ENCODE measurements around the gene C4orf50.

C4orf50 gene

DNA sequence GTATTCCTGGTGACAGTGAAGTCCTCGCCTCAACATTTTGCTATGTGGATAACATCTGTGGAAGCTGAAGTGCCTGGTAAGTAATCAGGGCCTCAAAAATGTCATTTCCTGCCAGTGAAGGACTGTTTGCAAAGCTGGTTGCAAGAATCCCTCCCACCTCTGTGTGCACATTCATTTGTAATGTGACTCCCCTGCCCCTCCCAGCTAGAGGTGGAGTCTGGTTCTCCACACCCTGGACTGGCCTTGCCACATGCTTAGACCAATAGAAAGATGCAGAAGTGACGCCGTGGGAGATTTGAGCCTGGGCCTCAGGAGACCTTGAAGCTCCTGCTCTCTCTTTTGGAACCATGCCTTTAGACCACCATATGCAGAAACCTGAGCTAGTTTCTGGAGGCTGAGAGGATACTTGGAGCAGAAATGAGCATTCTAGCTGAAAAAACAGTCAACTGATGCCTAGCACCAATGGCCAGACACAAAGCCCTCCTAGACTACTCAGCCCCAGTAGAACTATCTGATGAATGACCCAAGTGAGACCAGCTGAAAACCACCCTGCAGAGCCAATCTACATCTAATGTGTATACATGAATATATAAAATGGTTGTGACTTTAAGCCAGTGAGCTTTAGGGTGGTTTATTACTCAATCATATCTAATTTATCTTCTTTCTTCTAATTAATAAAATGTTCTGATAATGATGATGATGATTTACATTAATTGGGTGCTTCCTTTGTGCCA lies 77.6 kb downstream of the C4orf50 start:
- DNase-seq = no peak

DNA sequence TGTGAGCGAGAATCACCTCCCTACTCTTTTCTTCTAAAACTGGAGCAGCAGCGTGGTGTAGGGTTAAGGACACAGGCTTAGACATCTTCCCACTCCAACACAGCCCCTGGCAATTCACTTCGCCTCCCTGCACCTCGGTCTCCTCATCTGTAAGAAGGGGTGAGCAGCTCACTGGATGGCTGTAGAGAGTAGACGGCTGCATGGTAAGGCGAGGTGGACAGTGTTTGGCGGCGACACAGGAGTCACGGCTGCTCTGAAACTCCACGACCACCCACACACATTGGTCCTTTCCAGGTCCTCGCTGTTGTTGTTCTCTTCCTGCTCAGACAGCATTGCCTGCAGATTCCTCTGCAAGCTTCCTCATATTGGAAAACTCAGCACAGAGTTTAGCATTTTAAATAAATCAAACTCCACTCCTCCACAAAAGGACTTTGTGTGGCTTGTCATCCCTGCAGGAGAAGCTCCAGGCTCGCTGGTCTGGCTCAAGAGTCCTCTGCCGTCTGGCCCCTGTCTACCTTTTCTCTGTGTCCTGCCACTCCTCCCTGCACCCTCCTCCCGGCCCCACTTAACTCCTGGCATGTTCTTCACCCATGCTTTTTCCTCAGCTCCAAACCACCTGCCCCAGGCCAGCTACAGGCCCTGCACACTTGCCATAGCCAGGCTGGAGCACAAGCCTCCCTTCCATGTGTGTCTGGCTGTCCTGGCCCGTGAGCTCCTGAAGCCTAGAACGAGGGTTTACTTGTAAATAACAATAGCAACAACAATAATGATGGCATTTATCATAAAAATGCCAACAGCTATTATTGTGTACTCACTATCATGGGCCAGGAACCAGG lies 84.0 kb downstream of the C4orf50 start:
- DNase-seq = no peak

DNA sequence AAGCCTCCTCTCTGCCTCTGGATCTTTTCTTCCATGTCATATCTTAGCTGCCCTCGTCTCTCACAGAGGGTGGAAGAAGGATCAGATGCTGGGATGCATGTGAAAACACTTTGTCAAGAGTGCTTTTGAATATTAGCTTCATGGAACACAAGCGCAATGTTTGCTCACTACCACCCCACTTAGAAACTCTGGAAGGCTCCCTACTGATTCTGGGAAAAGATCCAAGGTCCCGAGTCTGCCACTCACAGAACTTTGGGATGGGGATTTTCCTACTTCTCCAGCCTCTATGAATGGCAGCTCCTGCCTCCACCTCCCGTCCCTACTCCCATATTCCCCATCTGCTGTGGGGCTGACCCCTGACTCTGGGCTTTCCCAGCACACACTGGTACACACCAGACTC lies 85.1 kb downstream of the C4orf50 start:
- no peak for DNase-seq

DNA sequence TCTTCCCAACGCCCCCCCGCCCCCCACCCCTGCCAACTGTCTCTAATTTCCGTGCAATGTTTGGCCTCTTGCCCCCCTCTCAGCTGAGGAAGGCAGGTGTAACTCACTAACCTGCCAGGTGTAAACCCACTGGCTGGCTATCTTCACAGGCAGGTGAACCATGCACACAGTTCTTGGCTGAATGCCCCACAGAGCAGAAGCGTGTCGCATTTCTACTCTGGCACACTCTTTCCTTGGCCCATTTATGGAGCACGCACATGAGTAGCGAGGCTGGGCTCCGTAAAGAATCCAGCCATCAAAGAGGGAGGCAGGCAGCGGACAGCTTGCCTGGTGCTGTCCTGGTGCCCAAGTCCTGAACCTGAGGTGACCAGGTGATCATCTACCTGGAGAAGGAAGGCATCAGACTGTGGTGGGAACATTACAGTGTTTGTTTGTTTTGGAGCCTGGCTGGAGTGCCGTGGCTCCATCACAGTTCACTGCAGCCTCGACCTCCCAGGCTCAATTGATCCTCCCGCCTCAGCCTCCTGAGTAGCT lies 86.1 kb downstream of the C4orf50 start:
- no peak for DNase-seq

DNA sequence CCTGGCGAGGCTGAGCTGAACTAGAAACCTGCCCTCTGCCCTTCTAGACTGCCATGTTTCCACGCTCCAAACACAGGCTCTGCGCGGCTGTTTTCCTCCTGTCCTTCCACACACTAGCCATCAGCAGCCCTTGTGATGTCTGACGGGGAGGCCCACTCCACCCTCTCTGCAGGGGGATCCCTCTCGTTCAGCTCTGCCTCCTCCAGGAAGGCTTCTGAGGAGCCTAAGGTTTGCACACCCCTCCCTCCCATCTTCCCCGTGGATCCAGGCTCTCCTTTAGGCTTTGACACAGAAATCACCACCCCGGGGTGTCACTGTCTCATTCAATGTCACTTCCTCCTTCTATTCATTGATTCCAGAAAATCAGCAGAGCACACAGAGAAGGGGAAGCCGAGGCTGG lies 86.7 kb downstream of the C4orf50 start:
- DNase-seq = no peak

DNA sequence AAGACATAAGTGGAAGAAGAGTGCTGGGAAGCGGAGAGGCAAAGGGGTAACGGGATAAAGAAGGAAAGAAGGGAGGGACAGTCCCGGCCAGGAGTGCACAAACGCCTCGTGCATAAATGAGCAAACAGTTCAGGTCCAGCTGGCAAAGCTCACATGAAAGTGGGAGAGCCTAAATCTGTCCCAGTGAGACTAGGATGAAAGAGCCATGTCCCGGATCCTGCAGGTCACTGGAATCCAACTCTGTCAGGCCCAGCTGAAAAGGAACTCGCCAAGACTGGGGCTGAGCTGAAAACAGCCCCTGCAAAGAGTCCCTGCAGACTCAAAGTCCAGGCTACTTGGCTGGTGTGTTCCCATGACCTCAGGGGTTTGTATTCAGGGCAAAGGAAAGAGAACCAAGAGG lies 87.4 kb downstream of the C4orf50 start:
- no peak for DNase-seq

DNA sequence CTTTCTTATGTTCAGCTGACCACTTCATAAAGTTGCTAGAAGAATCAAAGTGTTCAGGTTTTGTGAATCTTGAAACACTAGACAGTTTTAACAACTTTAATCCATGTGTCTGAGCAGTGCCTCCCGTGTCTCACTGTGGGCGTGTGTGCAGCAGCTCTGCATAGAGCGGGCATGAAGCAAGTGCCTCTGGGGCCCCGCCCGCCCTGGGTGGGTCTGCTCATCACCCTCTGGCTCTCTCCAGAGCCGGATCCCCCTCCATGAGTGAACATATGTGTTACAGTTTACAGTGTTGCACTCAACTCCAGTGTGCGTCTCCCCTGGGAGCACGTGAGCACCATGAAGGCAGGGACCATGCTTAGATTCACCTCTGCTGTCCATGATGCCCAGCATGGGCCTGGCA lies 87.8 kb downstream of the C4orf50 start:
- no peak for DNase-seq

DNA sequence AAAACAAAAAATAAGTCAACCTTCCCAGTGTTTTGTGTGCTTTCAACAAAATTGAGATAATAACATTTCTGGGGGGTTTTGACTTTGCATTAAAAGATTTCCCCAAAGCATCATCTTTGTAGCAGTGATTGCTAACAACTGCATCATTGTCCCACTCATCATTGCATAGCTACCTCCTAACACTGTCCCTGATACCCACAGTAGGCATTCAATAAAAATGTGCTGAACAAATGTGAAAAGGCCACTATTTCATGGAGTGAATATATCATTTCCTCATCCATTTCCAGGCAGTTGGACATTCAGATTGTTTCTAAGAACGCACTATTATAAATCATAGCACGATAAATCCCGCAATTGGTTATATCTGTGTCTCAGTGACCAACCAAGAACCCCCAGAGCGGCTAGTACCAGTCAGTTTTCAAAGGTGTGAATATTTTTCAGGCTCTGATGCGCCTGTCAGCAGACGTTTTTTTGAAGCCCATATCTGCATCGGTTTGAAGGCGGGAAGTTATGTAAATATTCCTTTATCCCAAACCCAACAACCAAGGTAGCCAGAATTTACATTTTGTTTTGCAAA lies 89.3 kb downstream of the C4orf50 start:
- no peak for DNase-seq

DNA sequence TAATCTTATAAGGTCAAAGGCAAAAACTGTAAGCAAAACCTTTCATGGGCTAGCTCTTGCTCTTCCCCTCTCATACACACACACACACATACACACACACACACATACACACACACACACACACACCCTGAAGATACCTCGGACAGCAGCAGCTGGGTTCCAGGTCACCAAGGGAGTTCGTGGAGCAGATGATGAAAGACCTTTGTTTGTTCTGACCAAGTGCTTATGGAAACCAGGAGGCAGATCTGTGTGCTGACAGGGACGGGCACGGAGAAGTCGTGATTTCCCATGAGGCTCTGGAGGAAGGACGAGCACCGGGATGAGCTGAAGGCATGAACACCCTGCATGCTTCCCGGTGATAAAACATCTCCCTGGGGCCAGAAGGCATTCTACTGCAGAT lies 90.0 kb downstream of the C4orf50 start:
- no peak for DNase-seq

DNA sequence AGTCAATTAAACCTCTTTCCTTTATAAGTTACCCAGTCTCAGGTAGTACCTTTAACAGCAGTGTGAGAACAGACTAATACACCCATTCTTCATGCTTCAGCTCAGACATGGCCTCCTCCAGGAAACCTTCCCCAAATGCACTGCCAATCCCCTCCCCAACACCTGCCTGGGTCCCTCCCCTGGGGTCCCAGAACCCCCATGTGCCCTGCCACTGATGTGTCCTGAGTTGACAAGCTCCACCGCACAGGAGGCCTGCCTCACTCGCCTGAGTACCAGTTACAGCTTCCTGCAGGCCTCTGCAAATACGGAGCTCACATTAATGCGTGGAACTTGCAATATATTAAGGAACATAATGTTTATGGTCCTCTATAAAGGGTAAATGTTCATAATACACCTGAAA lies 90.5 kb downstream of the C4orf50 start:
- no peak for DNase-seq

DNA sequence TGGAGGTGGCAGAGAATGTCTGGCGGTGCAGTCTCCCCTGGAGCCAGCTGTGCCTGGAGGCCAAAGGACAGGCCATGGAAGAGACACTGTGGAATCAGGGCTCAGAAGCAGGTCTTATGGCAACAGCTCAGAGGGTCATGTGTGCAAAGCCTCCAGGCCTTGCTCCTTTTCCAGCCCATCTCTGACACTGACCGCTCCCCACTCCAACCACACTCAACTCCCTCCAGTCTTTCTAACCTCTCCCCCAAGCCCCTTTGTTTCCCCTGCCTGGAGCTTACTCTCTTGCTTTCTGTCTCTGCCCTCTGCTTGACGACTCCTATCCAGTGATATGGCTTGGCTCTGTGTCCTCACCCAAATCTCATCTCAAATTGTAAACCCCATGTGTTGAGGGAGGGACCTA lies 91.1 kb downstream of the C4orf50 start:
- no peak for DNase-seq

DNA sequence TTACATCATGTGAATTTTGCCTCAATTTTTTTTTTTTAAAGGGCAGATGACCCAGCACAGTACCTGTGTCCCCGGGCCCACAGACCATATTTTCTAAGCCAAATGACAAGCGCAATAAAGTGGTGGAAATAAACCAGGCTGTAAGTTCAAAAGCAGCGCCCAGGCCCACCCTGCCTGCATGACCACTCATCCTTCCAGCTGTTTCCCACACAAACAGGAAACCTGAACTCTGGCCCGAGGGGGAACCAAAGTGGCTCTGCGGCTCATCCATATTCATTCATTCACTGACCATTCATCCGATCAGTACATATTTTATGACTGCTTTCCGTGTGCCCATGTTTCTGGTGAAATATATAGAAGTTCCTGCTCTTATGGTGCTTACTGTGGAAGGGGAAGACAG lies 91.6 kb downstream of the C4orf50 start:
- no peak for DNase-seq

DNA sequence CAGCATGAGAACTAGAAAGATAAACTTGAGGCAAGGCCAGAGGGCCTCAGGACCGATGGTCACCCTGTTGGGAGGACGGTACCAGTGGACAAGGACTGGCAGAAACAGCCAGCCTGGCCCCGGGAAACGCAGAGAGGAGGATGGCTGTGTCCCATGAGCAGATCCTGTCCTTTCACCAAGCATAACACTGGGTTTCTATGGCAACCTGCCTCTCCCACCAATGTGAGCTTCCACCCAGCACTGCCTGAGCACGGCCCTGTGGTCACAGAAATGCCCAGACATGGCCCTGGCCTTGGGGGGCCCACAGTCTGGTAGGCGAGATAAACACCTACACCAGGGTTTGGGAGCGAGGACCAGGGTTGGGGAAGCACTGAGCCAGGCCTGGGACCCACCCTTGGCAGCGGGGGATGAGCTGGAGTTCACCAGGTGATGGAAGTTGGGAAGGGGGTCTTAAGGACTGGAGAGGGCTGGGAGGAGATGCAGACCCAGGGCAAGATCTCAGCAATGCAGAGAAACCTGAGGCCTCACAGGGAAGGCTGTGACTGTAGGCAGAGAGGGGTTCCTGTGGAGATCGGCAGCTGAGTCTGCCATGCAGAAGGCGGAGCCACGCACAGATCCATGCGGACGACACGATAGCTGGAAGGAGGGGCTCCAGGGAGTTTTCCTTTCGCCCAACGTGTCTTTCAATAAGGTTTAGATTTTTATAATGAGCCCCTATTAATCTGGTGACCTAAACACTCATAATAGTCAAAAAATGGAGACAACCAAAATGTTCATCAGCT lies 92.6 kb downstream of the C4orf50 start:
- no peak for DNase-seq

DNA sequence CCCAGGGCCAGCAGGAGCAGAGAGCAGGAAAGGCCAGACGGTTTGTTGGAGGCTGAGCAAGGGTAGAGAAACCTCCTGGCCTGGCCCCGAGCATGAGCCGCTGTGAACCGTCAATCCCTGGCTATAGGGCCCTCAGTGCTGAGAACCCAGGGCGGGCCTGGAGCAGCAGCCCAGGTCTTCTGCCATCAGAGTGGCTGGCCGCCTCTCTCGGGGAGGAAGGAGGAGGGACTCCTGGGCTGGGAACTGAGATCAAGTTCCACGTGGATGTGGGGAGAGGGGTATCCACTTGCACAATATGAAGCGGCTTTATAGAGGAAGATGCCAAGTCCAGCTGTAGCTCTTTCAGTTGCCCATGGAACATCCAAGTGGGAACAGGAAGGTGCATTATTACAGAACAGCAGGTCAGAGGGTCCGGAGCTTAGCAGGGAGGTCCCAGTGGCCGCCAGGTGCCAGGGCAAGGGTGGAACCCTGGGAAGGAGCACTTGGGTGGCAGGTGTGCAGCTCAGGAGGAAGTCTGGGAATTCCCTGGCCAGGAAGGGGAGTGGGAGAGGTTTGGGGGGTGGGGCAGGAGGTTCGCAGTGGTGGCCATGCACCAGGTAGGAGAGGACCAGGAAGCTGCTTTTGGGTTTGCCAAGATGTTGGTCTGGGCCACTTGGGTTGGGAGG lies 93.6 kb downstream of the C4orf50 start:
- DNase-seq = no peak

DNA sequence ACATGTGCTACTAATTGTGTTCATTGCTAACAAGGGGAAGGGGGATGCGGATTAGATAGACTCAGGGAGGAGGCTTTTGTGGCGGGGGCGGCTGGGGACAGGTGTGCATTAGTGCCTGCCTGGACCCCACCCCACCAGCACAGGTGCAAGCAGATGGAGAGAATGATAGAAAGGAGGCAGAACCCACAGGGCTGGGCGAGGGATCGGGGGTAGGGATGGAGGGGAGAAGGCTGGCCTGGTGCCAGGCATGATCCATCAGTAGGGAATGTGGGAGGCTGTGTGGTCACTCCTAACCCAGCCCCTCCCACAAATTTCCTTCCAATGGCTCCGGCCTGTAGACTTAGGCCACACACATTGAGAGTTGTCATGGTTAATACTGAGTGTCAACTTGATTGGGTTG lies 94.9 kb downstream of the C4orf50 start:
- no peak for DNase-seq

DNA sequence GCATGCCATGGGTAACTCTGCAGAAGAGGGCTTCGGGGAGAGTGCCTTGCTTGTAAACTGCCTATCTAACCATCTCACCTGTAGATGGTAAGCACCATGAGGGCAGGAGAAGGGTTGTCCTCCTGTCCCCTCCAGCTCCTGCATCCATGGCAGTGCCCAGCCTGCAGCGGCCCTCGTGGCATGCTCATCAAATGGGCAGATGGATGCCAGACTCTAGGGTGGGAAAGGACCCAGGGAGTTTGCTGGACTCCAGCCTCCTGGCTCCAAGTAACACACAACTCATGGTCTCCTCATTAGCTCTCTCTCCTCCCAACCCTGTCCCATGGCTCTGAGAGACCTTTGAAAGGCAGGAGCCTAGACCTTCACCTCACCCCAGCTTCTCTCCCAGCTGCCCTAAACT lies 95.7 kb downstream of the C4orf50 start:
- no peak for DNase-seq

DNA sequence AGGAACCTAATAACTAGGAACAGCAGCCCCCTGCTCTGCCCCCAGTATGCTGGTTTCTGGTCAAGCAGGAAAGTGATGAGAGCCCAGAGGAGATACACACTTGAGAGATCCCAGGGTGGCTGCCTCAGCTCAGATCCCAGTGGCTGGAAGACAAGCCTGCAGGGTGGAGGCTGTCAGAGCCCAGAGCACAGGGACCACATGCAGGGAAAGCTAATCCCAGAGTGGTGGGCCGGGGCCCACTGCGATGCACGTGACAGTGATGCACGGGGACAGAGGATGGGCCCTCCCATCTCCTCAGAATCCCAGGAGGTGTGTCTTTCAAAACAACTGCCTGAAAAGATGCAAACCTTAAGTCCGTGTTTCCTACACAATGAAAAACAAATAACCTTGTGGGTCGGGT lies 96.2 kb downstream of the C4orf50 start:
- DNase-seq = no peak

DNA sequence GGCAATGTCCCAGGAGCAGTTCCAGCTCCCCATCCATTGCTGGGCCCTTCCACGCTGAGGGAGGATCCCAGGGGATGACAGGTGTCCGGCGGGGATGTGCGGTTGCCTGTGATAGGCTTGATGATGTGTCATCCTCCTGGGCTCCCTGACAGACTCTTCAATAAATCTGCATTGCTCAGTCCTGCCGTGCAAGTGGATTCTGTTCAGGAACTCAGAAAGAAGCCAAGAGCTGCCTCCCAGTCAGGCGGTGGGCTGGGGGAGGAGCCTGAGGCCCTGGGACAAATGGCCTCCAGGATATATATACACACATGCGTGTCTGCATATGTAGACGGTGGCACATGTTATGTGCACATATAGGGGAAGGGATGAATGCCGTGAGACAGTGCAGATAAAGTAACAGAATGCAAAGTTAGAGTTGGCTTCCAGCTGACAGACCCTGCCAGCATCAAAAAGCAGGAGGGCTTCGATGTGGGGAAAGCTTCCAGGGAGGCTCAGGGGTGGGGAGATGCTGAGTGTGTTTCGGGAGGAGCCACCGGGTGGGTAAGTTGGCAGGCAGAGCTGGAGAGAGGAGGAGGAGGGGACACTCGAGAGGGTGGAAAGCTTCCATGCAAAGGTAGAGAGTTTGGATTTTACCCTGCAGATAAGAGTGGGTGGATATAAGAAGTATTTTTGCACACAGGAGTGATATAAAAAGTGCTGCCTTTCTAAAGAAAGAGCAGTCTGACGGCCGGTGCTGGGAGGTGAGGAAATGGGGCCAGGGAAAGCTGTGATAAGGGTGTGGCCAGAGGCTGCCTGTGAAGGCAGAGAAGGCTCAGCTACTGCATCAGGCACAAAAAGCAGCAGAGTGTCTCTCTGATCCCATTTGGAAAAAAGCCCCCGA lies 96.9 kb downstream of the C4orf50 start:
- no peak for DNase-seq

DNA sequence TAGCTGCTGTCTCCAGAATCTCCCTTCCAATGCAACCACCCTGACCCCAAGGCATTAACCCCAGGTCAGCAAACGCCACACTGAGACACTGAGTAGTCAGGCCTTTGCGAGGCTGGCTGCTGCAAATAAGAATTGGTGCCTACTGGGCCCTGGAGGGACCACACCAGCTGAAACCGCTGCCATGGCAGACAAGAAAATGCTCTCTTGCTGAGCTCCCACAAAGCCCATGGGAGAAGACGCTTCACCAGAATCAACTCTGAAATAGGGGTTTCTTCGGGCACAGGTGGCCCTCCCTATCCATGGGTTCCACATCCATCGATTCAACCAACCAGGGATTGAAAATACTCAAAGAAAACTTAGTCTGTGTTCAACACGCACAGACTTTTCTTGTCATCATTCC lies 98.7 kb downstream of the C4orf50 start:
- no peak for DNase-seq

DNA sequence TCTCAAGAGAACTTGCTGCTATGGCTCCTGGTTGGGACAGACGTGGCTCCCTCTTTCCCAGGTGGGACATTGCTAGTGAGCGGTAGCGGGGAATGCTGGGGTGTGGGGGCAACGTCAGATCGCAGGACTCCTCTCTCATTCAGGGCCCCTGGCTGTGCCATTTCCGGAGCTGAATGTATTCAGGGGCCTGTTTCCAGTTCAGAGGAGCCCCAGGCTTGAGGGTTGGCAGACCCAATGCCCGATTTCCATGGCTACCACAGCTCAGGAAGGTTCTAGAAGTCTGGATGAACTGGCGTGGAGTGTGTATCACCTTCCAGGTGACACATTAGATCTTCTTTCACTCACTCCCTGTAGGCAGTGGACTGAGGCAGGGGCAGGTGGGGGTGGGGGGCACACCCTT lies 99.2 kb downstream of the C4orf50 start:
- DNase-seq = no peak

DNA sequence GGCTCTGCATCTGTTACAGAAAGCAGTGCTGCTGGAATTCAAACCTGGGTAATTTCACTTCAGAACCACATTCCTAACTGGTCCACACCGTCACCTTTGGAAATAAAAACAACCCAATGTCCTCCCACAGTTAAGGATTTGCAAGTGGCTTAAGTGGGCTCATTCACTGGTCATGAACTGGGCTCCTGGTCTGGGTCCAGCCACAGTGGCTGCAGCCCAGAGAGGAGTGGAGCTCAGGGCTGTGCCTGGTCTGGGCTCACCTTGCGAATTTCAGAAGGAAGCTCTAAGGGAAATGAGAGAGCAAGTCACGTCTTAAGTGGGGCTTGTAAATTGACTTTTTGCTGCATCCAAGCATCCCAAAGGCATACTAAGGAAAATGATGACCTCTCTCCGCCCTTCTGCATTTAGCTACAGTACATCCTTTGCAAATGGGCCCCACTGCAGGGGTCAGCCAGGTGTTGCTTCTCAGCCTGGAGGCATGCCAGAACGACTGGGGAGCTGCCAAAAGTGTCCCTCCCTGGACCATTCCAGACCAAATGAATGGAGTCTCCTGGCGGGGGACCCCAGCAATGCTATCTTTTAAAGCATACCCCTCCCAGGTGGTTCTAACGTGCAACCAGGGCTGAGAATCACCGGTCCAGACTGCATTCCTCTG lies 99.8 kb downstream of the C4orf50 start:
- DNase-seq = no peak
